DMS 273 (cell line): Measurements from ENCODE around the gene B3GALNT2.
A peak's percentile ranks its signal among the peaks of the same experiment; 100 is the strongest.
"Not testable (repeated sequence)": the region's sequence is repeated elsewhere in the genome, so short reads cannot be mapped to it uniquely, and the experiment has no call there.

Experiments
- DNase-seq: peaks from one replicate; lab custom pipeline; 2025; ENCODE audit not compliant: unreplicated experiment; lab: John Stamatoyannopoulos, UW

B3GALNT2 gene

DNA sequence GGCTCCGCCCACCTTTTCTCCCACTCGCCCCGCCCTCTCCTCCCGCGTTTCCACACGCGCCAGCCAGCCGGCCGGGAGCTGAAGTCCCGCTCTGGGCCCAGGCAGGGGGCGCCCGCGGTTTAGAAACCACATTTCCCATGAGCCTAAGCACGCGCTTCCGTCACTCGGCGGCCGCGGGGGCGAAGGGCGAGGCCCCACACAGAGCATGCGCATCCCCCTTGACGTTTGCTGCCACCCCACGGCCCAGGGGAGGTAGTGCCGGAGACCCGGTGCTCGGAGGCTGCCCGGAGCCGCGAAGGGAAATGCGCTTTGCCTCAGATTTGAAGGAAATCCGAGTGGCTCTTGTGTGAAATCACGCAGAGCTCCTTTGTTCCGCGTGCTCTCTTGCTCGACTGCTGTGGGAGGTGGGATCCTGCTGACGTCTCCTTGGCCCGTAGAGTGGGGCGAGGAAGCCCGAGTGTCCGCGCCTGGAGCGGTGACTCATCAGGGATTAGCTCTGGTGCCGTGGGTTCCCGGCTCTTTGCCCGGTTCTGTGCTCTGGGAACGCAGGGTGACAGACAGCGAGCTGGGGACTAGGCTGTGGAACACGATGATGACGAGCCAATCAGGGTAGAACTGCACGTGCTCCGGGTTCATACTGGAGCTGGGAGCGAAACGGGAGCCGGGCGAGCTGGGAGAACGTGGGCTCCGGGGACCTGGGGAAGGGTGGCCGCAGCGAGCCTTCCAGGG is 406 bp upstream of the B3GALNT2 start:
- peak; percentile 100 for DNase-seq

DNA sequence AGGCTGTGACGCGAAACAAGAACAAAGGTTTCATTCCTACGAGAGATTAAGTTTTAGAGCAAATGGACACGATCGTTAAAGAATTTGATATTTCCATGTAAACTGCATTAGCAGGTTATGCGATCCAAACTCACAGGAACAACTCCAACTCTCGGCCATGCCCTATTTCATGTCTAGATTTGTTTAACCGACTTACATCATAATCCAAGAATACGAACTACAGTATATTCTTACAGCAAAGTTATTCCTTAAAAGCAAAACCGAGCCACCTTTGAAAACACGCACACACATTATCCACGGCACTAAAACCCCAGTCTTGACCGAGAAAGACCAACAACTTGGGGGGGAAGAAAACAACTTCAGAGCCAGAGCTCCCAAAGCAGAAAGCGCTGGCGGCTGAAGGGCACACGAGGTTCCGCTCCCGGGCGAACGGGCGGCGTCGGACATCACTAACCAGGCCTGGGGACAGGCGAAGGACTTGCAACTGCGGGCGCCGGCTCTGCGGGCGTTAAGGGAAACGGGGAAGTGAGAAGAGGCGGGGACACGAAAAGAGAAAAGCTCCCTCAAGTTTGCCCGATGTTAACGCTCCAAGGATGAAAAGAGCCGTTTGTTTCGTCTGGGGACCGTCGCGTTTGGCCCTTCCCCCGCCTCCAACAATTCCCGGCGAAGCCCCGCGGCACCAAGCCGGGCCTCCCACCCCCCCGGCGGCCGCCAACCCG is 690 bp downstream of the B3GALNT2 start:
- peak; percentile 82 for DNase-seq

DNA sequence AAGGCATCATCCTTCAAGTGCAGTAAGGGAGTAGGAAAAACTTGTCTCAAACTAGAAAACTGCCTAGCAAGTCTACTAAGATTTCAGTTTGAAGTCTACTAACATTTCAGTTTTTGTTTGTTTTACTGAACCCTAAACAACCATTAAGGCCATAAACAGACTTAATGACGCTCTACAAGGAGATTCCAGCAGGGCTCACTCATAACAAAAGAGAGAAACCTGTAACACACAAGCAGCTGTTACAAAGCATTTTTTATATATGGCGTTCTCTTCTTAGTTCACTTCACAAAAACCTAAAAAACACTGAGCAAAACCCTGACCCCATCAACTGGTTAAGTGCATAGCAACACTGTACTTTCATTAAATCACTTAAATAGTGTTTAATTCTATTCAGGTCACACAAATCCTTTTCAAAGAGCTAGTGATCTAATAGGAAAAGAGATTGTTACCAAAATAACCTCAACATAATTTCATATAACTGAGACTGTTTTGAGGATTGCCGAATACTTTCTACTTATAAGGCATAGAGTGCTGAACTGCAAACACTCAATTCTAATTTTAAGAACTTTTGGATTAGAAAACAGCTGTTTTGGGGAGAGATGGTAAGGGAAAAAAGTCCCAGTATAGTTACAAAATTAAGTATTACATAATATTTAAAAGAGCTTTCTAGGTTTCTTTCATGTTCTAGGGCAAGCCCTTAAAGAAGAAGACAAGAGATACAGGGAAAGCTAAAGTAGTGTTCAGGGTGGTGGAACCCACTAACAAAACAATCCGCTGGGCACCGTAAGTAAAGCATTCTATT is 1.4 kb downstream of the B3GALNT2 start:
- DNase-seq: peak; percentile 43

DNA sequence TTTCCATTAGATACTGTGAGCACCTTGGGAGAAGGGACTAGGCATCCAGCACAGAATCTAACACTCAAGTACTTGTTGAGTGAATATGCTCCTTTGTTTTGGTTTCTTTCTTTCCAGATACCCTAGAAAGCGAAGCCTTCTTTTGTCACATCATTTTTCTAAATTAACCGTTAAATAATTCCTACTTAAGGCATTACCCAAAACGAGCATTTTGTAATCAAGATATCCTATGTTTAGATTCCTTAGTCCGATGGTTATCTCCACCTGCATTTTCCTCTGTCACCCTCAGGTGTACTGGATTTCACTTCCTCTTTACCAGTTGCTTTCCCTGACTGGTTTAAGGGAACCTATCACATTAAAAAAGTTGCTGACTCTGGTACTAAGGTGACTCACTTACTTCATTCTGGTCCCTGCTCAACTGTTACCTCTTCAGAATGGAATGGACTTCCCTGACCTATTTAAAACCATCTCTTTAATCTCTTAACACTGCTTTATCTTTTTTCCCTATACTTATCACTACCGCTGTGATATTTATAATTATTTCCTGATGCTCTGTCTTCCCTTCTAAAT is 3.2 kb downstream of the B3GALNT2 start:
- no peak for DNase-seq

DNA sequence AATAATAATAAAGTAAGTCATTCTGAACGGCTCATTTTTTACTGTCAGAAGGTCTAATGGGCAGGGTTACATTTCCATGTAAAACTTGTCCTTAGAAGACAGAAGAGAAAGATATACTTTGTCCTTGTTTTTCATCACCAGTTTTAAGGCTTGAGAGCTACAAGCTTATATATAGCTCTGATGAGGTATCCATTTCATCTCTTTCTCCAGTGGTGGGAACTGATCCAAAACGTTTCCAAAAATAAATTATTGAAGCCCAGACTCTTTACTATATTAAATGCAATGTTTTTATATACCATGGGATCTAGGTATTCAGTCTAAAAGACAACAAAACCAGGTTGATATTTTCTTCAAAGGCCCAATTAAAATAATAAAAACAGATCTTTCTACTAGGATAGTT is 8.7 kb downstream of the B3GALNT2 start:
- DNase-seq: no peak

DNA sequence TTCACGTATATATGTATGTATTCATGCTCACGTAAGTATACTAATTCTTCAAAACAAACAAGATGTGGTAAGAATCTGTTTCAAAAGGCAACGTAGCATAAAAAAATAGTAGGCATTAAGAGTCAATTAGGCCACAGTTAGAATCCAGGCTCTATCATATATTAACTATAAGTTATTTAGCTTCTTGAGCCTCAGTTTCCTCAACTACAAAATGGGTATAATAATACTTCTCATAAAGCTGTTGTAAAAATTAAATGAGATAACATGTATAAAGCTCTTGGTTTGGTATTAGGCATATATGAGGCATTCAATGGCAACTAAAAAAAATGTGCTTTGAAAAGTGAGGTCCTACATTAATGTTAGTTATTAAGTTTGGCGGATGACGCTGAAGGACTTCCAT is 9.2 kb downstream of the B3GALNT2 start:
- no peak for DNase-seq

DNA sequence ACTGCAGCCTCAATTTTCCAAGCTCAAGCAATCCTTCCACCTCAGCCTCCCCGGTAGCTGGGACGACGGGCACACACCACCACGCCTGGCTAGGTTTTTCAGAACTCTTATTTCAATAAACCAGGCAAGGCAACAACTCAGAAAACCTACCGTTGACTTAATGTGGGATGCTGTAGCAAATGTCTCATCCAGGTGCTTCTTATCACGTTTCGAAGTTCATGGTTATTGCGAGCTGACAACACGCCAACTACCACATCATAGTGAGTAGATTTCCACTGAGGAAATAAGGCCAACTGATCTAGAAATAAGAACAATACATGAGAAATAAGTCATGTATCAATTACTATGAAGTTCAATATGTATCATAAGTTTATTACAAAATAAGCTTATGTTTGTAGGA is 9.7 kb downstream of the B3GALNT2 start:
- DNase-seq: no peak

DNA sequence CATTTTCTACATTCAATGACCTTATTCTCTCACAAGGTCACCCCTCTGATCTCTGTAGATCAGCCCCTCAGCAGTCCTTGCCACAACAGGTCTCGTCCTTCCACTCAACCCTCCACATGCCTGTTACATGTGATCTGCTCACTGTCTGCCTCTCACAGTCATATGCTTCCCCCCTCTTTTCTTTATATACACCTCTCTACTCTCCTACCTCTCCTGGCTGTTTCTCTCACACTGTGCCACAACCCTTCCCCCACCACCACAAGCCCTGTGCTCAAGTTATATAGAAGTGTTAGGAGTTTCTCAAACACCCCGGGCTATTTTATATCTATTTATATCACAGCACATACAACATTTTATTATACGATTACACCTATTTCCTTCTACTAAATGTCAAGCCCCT is 12.6 kb downstream of the B3GALNT2 start:
- no peak for DNase-seq

DNA sequence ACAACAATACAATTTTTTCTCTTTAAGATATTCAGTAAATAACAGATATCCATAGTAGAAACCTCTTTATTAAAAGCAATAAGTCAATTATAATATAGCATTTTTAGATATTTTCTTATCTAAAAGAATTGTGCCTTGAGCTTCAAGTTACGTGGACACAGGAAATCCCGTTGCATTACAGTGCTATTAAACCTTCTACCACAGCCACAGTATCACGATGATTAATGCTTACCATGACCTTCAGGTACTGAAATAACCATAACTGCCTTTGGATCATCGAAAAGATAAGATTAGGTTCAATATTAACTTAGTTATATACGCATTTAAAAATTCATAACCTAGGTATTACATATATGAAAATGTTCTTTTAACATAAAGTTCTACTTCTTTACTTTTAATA is 17.9 kb downstream of the B3GALNT2 start:
- no peak for DNase-seq

DNA sequence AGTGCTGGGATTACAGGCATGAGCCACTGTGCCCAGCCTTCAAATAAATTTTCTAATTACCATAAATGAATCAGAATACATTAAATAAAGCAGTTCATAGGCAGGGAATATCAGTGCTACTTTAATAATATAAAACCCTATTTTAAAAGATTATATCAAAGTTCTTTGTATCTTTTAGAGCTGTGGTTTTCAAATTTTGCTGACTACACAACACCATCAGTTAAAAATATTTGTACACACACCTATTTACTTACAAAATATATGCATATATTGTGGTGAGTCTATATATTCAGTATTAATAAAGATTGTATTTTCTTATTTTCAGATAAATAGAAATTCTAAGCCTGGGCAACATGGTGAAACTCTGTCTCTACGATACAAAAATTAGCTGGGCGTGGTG is 18.7 kb downstream of the B3GALNT2 start:
- DNase-seq: no peak

DNA sequence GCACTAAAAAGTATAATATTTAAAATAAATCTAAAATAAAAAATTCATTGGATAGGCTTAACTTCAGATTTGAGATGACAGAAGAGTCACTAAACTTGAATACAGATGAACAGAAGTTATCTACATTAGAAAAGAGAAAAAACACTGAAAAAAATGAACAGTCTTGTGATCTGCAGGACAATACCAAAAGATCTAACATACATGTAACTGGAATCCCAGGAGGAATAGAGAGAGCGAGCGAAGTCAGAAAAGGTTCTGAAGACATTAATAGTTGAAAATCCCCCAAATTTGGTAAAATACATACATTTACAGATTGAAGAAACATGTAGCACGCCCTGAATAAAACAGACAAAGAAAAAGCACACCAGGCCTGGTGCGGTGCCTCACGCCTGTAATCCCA is 21.2 kb downstream of the B3GALNT2 start:
- no peak for DNase-seq

DNA sequence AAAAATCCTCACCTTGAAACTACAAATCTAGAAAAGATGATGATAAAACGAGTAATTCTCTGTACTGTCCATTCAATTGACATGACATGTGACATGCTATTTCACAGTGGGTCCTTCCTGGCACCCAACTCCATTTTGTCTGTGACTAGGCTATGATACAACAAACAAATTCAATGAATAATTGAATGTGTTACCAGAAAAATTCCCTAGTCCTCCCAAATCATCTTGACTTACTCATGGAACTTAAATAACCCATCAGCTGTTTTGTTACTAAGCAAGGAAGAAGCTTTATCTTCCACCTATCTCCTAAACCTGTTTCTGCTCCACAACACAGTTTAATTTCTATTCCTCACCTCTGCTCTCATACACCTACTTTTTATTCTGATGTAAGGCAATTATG is 30.4 kb downstream of the B3GALNT2 start:
- peak; percentile 29 for DNase-seq

DNA sequence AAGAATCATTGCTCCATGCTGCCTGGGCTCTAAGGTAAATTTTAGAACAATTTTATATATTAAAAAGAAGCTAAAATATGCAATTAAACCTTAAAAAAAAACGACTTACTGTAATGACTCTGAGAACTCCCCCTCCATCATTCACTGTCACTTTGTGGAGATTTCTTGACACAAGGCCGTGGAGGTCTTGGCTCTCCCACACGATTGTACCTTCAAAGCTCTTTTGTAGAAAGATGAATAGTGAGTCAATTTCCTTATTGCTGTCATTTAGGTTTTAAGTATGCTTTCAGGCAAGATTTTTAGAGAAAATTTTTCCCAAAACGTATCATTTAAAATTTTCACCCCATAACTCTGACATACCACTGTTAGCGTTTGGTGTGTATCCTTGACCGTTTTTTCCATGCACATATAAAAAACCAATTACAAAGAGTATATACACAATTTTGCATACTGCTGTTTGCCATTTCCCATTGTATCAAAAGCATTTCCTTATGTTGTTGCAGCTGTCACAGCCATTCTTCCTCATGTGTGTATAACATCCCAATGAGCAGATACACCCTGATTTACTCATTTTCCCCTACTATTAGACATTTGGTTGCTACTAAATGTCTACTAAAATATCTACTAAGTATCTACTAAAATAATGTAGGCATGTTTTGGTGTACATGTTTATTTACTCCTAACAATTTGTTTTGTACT is 33.4 kb downstream of the B3GALNT2 start:
- no peak for DNase-seq

DNA sequence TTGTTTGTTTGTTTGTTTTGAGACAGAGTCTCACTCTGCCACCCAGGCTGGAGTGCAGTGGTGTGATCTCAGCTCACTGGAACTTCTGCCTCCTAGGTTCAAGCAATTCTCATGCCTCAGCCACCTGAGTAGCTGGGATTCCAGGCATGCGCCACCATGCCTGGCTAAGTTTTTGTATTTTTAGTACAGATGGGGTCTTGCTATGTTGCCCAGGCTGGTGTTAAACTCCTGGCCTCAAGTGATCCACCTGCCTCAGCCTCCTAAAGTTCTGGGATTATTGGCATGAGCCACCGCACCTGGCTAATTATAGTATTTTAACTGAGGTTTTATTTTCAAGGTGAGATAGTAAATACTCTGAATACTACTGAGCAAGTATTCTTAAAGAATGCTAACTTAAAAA is 34.4 kb downstream of the B3GALNT2 start:
- DNase-seq: not testable (repeated sequence)

DNA sequence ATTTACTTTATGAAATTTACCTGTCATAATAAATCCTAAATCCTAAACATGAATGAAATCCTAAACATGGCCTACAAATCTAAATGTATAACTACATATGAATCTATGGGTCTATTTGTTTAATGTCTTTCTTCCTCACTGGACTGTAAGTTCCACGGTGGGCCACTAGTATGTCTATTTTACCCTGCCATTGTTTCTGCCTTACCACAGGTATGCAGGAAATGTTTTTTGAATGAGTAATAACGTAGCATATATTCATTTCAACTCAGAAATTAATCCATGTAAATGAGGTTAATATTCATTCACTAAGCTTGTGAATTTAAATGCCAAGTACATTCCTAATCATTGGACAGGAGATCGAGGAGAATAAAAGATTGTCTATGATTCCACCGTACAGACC is 35.3 kb downstream of the B3GALNT2 start:
- no peak for DNase-seq

DNA sequence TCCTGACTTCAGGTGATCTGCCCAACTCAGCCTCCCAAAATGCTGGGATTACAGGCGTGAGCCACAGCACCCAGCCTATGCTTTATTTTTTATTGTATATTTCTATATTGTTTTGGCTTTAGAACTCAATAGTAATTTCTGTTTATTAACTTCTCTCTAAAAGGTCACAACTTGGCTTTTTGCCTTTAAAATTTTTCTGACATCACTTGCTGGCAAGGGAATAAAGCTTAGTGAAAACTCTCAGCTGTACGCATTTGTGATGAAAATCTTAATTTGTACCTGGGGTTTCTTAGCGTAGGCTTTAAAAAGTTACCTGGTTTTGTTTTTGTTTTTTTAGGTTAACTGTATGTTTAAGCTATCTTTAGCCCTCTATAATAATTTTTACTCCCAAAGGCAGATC is 36.2 kb downstream of the B3GALNT2 start:
- DNase-seq: no peak

DNA sequence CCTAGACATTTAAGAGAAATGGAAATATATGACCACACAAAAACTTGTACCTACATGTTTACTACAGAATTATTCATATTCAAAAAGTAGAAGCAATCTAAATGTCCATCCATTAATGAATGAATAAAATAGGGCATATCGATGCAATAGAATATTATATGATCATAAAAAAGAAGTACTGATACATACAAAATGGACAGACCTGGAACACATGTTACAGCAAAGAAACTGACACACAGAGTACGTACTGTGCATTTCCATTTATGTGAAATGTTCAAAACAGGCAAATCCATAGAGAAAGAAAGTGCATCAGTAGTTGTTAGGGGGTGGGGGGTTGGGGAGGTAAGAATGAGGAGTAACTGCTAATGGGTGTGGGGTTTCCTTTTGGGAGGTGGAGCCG is 39.2 kb downstream of the B3GALNT2 start:
- no peak for DNase-seq

DNA sequence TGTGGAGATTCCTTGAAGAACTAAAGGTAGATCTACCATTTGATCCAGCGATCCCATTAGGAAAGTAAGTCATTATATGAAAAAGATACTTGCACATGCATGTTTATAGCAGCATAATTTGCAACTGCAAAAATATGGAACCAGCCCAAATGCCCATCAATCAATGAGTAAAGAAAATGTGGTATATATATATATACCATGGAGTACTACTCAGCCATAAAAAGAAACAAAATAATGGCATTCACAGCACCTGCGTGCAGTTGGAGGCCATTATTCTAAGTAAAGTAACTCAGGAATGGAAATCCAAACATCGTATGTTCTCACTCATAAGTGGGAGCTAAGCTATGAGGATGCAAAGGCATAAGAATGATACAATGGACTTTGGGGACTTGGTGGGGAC is 41.4 kb downstream of the B3GALNT2 start:
- DNase-seq: not testable (repeated sequence)

DNA sequence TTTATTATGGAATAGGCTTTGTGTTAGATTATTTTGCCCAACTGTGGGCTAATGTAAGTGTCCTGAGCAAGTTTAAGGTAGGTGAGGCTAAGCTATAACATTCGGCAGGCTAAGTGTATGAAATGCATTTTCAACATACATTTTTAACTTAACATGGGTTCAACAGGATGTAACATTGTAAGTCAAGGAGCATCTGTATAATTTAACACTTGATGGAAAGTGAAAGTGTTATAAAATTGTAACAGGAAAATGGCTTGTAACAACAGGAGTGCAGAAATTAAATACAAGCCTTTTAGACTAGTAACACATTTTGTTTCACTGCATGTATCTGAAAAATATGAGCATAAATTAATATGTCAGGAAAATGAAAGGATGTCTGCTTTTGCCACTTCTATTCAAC is 42.3 kb downstream of the B3GALNT2 start:
- DNase-seq: no peak

DNA sequence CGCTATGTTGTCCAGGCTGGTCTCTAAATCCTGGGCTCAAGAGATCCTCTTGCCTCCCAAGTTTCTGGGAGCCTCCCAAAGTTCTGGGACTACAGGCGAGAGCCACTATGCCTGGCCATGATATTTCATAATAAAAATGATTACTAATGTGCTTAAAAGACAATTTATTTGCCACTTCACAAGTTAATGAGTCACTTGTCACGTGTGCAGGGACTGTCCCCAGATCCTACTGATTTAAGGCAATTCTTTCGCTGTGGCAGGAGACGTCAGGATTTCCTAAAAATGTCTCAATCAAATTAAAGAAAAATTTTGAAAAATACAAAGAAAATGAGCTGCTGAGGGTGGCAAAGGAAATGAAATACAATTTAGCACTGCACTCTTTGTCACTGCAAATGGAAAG is 43.5 kb downstream of the B3GALNT2 start:
- DNase-seq: no peak

DNA sequence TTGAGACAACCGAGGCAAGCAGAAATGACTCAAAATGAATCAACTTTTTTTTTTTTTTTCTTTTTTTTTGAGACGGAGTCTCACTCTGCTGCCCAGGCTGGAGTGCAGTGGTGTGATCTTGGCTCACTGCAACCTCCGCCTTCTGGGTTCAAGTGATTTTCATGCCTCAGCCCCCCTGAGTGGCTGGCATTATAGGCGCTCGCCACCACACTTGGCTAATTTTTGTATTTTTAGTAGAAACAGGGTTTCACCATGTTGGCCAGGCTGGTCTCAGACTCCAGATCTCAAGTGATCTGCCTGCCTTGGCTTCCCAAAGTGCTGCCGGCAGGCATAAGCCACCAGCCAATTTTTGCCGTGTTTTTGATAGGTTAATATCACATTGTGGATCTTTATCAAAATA is 46.4 kb downstream of the B3GALNT2 start:
- not testable (repeated sequence) for DNase-seq
